Measurements from ENCODE around the gene TXNDC5. TPM values are rescaled to one million over a fixed set of nuclear protein-coding genes. Genes with fewer than 3 reads are reported as not detected.

Gene TXNDC5
- total and polyA plus RNA-seq, 12 donors, result 51.6 to 192 (median 128) TPM

DNA sequence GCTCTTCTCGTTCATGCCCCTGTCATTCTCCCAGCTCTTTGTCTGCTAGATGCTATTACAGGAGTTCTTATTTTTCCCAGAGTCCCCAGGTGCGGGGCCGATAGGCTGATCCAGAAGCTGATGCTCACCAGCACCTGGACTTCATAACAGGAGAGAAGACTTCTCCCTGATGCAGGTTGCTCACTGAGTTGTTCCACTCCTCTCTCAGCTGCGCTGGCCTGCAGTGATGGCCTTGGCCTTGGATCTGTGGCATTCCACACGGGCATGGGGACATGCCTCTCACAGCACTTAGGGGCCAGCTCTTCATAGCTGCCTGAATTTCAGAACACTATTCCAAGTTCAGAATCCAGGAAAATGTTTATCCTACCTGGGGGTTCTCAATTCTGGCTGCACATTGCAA lies 7.1 kb upstream of the TXNDC5 start:
- peak in 4 of 7 donors; percentile 25 to 60 (median 50) for DNase-seq
- no peak overlapping the region for H3K4me3 ChIP-seq
- H3K9me3 ChIP-seq (replicated peaks in 1 of 3), result no peaks in the 10 kb centered on the region
- H3K4me1 ChIP-seq (replicated peaks in 1 of 2), result no peaks in the 10 kb centered on the region
- no peaks in the 10 kb centered on the region for H3K36me3 ChIP-seq (replicated peaks in 1 of 2)
- no peak overlapping the region for H3K27ac ChIP-seq
- intact Hi-C loops (cut with DNase I), result no loop called here
- no peaks in the 10 kb centered on the region for H3K27me3 ChIP-seq
- TF ChIP-seq POLR2A (IDR thresholded peaks at IDR 0.05) (no peak), CTCF (IDR thresholded peaks at IDR 0.05) (no peak)
- WGBS, 4 donors, result 47 to 56% (median 49%) methylated on average over 5 of the region's 5 CpGs

- TF ChIP-seq POLR2A (IDR thresholded peaks at IDR 0.05) (no peak), CTCF (IDR thresholded peaks at IDR 0.05) (no peak)
- intact Hi-C loops (cut with DNase I), result no loop called here
Measured at GRCh38 chr6:7916959-7917358, 6.4 kb upstream of the TXNDC5 start.

GRCh38 chr6:7914991-7915789 lies 4.6 kb upstream of the TXNDC5 start:
- peaks cover 6 to 10% of the 10 kb centered on the region in 2 donors for H3K4me1 ChIP-seq (replicated peaks in 1 of 2)
- intact Hi-C loops (cut with DNase I), result no loop called here
- TF ChIP-seq CTCF (IDR thresholded peaks at IDR 0.05) (no peak), POLR2A (IDR thresholded peaks at IDR 0.05) (no peak)
- H3K27ac ChIP-seq, result no peak overlapping the region
- H3K9me3 ChIP-seq (replicated peaks in 1 of 3), result no peaks in the 10 kb centered on the region
- H3K4me3 ChIP-seq, result no peak overlapping the region
- 84 to 87% (median 85%) methylated on average over 11 of the region's 11 CpGs for WGBS, 4 donors
- no peaks in the 10 kb centered on the region for H3K36me3 ChIP-seq (replicated peaks in 1 of 2)
- no peaks in the 10 kb centered on the region for H3K27me3 ChIP-seq
- DNase-seq, result peak in 4 of 7 donors; percentile 35 to 62 (median 46)

More at GRCh38 chr6:7916959-7917358, 6.4 kb upstream of the TXNDC5 start:
- Histone ChIP-seq H3K9me3 (replicated peaks in 1 of 3) (no peaks in the 10 kb centered on the region), H3K27me3 (no peaks in the 10 kb centered on the region), H3K27ac (no peak overlapping the region), H3K4me1 (replicated peaks in 1 of 2) (peaks cover 0 to 2% of the 10 kb centered on the region in 2 donors), H3K4me3 (no peak overlapping the region), H3K36me3 (replicated peaks in 1 of 2) (no peaks in the 10 kb centered on the region)
- DNase-seq, result no peak
- 78 to 100% (median 91%) methylated on average over 1 of the region's 1 CpG for WGBS, 4 donors

- TF ChIP-seq CTCF (IDR thresholded peaks at IDR 0.05) (no peak), POLR2A (IDR thresholded peaks at IDR 0.05) (no peak)
- 82 to 91% (median 89%) methylated on average over 5 of the region's 5 CpGs for WGBS, 4 donors
- Histone ChIP-seq H3K27ac (no peak overlapping the region), H3K4me1 (replicated peaks in 1 of 2) (peaks cover 10 to 14% of the 10 kb centered on the region in 2 donors), H3K27me3 (no peaks in the 10 kb centered on the region), H3K9me3 (replicated peaks in 1 of 3) (no peaks in the 10 kb centered on the region), H3K36me3 (replicated peaks in 1 of 2) (no peaks in the 10 kb centered on the region), H3K4me3 (no peak overlapping the region)
- peak in 1 of 7 donors; percentile 10 for DNase-seq
- intact Hi-C loops (cut with DNase I), result no loop called here
Measured at GRCh38 chr6:7914311-7914710, 3.7 kb upstream of the TXNDC5 start.

All from adrenal gland (tissue), 12 donors.